Measurements from ENCODE around the gene SCN5A.

The SCN5A gene

DNA sequence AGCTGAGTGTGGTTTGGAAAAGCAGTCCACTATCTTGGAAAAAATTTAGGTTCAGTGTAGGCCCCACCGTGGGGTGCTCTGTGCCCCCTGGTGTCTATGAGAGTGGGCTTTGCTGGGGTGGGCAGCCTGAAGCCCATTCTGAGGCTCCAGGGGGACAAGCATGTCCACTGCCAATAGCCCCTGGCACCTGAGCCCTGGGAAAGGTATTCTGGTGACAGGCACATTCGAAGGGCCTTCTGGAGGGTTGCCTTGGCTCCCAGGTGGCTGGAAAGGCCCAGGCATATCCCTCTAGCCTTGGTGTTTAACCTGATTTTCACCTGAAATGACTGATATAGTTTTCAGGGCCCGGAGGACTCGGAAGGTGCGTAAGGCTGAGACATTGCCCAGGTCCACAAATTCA lies 36.1 kb downstream of the SCN5A start:
- H3K4me3 ChIP-seq (ENCODE audit: low read depth in 1 of 2, low read length in 1 of 2): no peak overlapping the region
- TF ChIP-seq, protein P1, sequence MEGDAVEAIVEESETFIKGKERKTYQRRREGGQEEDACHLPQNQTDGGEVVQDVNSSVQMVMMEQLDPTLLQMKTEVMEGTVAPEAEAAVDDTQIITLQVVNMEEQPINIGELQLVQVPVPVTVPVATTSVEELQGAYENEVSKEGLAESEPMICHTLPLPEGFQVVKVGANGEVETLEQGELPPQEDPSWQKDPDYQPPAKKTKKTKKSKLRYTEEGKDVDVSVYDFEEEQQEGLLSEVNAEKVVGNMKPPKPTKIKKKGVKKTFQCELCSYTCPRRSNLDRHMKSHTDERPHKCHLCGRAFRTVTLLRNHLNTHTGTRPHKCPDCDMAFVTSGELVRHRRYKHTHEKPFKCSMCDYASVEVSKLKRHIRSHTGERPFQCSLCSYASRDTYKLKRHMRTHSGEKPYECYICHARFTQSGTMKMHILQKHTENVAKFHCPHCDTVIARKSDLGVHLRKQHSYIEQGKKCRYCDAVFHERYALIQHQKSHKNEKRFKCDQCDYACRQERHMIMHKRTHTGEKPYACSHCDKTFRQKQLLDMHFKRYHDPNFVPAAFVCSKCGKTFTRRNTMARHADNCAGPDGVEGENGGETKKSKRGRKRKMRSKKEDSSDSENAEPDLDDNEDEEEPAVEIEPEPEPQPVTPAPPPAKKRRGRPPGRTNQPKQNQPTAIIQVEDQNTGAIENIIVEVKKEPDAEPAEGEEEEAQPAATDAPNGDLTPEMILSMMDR (IDR thresholded peaks at IDR 0.05): no peak
- no peaks in the 10 kb centered on the region for H3K4me1 ChIP-seq (ENCODE audit: control insufficient read depth in 1 of 2, insufficient read depth in 1 of 2, low read depth in 1 of 2, low read length in 1 of 2)
- no peaks in the 10 kb centered on the region for H3K36me3 ChIP-seq
- no peak overlapping the region for H3K27ac ChIP-seq
- H3K9me3 ChIP-seq: no peaks in the 10 kb centered on the region
- no peaks in the 10 kb centered on the region for H3K27me3 ChIP-seq

DNA sequence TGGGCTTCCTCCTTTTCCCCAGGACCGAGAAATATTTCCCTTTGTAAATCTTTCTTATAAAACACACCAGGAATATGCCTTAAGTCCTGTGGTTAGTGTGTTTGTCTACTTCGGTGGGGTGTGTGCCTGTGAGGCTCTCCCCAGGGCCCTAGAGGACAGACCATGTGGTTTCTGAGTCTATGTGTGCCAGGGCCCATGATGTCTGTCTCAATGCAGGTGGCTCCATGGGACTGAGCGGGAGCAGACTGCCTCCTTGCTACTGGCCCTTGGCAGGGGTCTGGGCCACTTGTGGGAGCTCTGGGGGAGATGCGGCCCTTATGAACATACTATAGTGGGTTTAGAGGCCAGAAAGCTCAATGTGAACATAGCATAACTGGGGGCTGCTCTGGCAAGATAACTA lies 37.6 kb downstream of the SCN5A start:
- no peaks in the 10 kb centered on the region for H3K36me3 ChIP-seq
- no peak overlapping the region for H3K4me3 ChIP-seq (ENCODE audit: low read depth in 1 of 2, low read length in 1 of 2)
- no peaks in the 10 kb centered on the region for H3K9me3 ChIP-seq
- H3K4me1 ChIP-seq (ENCODE audit: control insufficient read depth in 1 of 2, insufficient read depth in 1 of 2, low read depth in 1 of 2, low read length in 1 of 2): no peaks in the 10 kb centered on the region
- H3K27ac ChIP-seq: no peak overlapping the region
- TF ChIP-seq, protein P1 (IDR thresholded peaks at IDR 0.05): no peak
- H3K27me3 ChIP-seq: no peaks in the 10 kb centered on the region

DNA sequence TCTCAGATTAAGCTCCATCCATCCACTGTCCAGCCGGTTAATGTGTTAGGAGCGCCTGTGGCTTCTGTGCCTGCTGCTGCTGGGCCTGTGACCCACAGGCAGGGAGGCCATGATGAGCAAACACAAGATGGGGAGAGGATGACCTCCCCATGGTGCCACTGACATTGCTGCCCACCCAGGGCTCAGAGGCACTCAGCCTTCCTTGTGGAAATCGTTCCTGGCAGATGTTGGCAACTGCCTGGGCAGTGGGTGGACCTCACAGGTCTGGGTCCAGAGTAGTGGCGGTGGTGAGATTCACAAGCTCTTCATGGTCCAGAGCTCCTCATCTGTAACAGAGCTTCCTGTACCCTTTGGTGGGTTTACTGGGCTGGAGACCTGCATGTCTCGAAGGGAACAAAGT lies 38.6 kb downstream of the SCN5A start:
- no peaks in the 10 kb centered on the region for H3K27me3 ChIP-seq
- no peak overlapping the region for H3K4me3 ChIP-seq (ENCODE audit: low read depth in 1 of 2, low read length in 1 of 2)
- H3K36me3 ChIP-seq: no peaks in the 10 kb centered on the region
- H3K9me3 ChIP-seq: no peaks in the 10 kb centered on the region
- no peaks in the 10 kb centered on the region for H3K4me1 ChIP-seq (ENCODE audit: control insufficient read depth in 1 of 2, insufficient read depth in 1 of 2, low read depth in 1 of 2, low read length in 1 of 2)
- TF ChIP-seq, protein P1 (IDR thresholded peaks at IDR 0.05): no peak
- H3K27ac ChIP-seq: no peak overlapping the region

DNA sequence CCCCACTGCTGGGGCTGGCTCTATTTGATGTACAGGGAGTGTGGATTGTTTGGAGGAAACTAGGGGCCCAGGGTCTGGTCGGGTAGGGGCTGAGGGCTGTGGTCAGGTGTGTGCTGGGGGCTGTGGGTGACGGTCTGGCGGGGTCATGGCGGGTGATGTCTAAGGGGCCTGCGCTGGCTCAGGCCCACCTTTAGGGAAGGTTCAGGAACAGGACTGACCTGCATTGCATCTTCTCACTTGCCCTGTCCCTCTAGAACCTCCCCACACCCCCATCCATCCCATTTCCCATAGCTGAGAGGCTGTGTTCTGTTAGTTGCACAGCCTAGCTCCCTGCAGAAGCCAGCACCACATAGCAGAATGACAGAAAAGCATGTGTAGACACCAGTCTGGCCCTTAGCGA lies 39.1 kb downstream of the SCN5A start:
- H3K9me3 ChIP-seq: no peaks in the 10 kb centered on the region

DNA sequence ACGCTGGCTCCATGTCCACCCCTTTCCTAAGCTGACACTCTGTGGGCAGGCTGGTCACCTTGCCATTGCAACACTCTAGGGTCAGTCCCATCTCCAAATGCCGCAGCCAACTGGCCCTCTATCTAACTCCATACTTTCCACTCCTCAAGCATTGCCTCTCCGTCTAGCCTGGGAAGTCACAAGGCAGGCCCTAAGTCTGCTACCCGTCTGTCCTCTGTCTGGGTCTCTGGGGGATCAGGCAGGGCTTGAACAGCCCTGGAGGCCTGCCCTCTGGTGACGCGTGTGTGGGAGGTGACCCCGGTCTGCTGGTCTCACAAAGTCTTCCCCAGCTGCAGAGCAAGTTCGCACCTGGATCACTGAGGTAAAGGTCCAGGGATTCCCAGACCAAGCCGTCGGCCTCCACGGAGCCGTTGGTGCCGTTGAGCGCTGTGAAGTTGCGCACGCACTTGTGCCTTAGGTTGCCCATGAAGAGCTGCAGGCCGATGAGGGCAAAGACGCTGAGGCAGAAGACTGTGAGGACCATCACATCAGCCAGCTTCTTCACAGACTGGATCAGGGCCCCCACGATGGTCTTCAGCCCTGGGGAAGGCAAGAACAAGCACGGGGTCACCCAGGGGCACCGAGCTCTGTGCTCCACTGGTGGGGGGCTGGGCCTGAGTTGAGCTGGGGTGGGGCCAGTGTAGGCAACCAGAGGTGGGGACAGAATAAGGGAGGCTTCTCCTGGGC lies 39.9 kb downstream of the SCN5A start:
- TF ChIP-seq, protein P1 (IDR thresholded peaks at IDR 0.05): no peak
- H3K4me1 ChIP-seq (ENCODE audit: control insufficient read depth in 1 of 2, insufficient read depth in 1 of 2, low read depth in 1 of 2, low read length in 1 of 2): no peaks in the 10 kb centered on the region

More for the DNA sequence above, 39.1 kb downstream of the SCN5A start:
- Histone ChIP-seq H3K27ac (no peak overlapping the region), H3K27me3 (no peaks in the 10 kb centered on the region), H3K36me3 (no peaks in the 10 kb centered on the region), H3K4me1 (ENCODE audit: control insufficient read depth in 1 of 2, insufficient read depth in 1 of 2, low read depth in 1 of 2, low read length in 1 of 2) (no peaks in the 10 kb centered on the region), H3K4me3 (ENCODE audit: low read depth in 1 of 2, low read length in 1 of 2) (no peak overlapping the region)
- TF ChIP-seq, protein P1 (IDR thresholded peaks at IDR 0.05): no peak

More for the DNA sequence above, 39.9 kb downstream of the SCN5A start:
- Histone ChIP-seq H3K36me3 (no peaks in the 10 kb centered on the region), H3K27me3 (no peaks in the 10 kb centered on the region), H3K9me3 (no peaks in the 10 kb centered on the region), H3K27ac (no peak overlapping the region), H3K4me3 (ENCODE audit: low read depth in 1 of 2, low read length in 1 of 2) (no peak overlapping the region)

All from neutrophil (primary cell).